NCI-H2107 treated with DMSO at 0.1 percent for 48 hours (cell line): Measurements from ENCODE around the gene WWOX.

Experiments used
- DNase-seq: peaks from one replicate; lab custom pipeline; 2025; ENCODE audit not compliant: unreplicated experiment; lab: John Stamatoyannopoulos, UW

WWOX gene

DNA sequence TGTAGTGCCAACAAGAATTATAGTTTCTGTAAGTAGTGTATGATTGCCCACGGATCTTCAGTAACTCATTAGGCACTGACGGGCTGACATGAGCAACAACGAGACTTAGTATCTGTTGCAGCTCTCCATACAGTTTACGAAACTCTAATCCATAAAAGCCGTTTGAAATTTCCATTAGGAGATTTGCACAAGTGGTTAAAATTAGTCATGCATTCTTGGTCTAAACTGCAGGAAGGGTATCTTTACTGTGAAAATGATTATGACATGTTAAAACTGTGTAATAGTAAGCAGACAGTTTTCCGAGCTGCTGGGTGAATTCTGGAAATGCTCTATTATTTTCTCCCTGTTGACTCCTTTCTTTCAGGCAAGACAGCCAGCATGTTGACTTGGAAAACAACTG lies 605.0 kb downstream of the WWOX start:
- no peak for DNase-seq

DNA sequence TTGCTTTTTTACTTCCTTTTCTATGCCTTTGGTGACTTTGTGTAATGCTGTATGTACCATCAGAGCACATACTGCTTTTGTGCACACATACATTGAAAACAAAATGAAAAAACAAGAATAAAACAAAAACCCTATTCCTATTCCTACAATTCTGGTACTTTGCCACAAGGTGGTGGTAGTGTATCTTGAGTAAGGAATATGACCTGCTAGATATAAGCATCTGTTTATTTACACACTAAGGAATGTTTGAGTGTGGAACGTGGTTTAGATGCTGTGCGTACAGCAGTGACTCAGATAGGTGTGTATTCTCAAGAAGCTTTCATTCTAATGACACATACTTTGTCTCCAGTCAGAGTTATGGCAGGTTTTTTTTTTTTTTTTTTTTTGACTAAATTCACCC lies 606.2 kb downstream of the WWOX start:
- no peak for DNase-seq

DNA sequence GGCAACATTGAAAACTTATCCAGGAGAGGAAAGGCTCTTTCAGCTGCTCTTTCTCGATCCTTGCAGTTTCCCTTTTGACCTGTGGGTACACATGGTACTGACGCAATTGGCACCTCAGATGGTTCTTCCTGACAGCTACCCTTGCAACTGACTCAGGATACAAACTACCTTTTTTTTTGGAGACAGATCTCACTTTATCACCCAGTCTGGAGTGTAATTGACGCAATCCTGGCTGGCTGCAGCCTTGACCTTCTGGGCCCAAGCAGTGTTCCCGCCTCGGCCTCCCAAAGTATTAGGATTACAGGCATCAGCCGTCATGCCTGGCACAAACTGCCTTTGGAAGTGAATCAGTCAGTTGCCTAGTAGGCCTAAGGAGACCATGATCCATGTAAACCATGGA lies 607.2 kb downstream of the WWOX start:
- DNase-seq: no peak

DNA sequence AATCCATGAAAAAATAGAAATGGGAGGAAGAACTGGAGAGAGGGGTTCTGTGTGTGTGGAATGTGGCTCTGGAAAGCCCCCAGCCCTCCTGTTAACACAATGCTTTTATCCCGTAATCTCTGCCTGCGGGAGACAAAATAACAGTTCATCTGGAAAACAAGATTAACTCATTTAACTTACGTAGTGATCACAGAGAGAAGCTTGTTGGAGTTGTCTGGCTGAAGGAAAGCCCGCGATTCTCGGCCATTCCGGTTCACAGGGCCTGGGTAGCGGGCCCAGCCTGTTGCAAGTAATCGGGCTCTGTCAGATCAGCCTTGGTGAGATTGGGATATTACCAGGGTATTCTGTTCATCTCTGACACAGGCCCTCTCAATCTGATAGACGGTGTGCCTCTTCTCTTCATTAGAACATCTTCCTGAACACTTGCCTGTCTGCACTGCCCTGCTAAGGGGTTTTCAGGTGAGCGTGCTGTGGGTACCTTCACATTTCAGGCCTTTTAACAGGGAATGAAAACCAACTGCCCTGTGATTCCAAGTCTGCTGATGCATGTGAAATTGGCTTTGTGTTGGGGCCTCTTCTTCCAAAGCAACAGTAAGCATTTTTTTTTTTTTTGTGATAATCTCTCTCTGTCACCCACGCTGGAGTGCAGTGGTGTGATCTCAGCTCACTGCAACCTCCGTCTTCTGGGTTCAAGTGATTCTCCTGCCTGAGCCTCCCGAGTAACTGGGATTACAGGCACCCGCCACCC lies 609.9 kb downstream of the WWOX start:
- DNase-seq: no peak

DNA sequence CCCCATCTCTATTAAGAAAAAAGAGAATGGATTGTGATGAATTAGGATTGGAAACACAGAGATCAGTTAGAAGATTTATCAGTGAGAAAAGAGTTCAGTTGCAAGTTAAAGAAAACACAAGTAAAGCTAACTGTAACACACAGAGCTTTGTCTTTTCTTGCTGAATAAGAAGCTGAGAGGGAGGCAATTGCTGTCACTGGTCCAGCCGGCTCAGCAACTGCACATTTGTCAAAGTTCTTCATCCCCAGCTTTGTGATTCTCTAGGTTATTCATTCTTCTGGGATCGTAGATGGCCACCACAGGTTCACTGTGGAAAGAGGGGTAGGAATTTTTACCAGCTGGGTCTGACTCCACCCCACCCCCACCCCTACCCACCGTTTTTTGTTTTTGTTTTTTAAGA lies 615.7 kb downstream of the WWOX start:
- no peak for DNase-seq

DNA sequence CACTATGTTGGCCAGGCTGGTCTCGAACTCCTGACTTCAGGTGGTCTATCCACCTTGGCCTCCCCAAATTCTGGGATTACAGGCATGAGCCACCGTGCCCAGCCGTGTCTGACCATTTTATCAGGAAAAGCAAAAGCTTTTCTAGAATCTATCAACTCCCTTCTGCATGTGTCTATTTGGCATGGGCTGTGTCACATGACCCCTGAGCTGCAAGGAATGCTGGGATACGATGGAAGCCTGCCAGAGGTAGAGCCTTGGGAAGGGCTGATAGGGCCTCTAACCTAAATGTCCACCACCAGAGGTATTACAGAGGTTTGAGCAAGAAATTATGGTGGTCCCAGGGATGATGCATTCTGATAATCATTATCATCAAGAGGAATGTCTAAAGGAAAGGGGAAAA lies 616.2 kb downstream of the WWOX start:
- DNase-seq: no peak

DNA sequence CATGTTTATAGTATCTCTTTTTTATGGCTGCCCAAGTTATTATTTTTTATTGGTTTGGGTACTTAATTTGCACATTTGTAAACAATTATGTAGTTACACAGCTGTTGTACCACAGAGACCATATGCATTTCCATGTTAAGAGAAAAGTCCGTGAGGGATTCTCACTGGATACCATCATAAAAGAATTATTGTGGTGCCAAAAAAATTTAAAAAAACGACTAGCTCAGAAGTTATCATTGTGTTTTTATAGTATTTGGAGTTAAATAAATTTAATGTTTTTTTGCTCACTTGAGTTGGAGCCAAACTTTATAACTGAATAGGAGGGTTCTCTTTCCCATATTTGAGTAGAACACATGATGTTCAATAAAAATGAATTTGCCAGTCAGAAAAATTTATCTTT lies 618.7 kb downstream of the WWOX start:
- DNase-seq: no peak

DNA sequence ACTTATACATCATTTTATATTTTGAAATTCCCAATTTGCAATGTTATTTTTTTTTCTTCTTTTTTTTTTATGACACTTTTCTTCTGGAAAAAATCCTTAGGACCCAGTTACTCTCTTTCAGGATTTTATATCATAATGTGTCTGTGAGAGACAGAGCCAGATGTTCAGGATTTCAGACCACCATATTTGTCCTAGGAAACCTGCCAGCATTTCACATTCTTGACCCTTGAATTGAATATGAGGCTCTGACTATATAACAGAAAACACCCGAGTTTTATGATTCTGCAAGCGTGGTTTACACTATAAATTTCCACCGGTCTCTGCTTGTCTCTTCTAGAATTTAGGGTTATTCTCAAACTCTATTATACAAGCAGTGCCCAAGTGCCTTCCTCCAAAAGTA lies 621.0 kb downstream of the WWOX start:
- no peak for DNase-seq

DNA sequence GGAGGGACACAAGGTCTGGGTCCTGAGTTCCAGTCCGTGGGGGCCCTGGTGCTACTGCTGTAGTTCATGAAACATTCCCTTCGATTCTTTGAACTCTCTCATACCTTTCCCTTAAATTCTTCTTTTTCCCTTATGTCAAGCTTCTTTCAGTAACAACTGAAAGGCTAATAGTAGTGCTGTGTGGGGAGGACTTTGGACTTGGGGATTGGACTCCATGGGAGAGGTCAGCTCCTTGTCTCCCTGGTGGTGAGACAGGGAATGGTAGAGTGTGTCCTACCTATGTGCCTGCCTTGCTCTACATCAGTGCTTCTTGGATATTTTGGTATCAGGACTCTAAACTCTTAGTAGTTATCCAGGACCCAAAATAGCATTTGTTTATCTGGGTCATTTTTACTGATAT lies 628.1 kb downstream of the WWOX start:
- no peak for DNase-seq

DNA sequence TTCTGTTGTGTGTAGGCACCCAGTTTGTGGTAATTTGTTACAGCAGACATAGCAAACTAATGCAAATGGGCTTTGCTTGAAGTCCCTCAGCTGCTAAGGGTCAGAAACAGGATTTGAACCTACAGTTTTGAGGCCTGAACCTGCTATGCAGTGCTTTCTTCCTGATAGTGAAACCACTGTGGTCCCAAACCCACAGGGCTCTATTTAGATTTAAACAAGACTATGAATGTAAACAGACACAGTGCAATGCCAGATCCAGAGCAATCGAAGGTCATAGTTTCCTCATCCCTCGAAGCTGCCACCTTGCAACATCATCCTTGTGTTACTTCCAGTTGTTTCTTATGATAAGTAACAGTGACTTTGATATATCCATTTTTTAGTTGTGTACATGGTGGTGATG lies 630.2 kb downstream of the WWOX start:
- no peak for DNase-seq

DNA sequence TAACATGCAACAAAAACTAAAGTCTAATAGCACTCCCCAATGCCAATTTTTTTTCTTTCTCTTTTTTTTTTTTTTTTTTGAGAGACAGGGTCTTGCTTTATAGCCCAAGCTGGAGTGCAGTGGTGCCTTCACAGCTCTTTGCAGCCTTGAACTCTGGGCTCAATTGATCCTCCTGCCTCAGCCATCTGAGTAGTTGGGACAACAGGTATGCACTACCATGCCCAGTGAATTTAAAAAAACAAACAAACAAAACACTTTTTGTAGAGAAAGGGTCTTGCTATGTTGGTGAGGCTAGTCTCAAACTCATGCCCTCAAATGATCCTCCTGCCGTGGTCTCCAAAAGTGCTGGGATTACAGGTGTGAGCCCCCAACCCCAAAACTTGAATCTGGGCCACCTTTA lies 632.3 kb downstream of the WWOX start:
- no peak for DNase-seq

DNA sequence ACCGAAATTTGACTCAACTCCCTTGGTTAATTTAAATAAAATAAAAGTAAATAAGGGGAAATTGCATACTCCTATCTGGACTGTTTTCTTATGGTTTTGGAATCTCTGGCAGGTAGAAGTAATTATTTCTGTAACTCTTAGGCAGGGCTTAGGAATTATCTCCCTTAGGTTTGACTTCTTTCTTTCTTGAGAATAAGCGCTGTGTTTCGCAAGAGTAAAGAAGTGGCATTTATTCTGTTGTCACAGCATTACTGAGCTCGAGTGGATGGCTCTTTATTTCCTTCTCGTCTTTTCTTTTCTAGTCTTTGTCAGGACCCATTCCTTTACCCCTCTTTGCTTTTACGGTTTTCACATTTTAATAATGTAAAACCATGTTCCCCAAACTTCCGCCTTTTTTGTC lies 633.2 kb downstream of the WWOX start:
- DNase-seq: no peak

DNA sequence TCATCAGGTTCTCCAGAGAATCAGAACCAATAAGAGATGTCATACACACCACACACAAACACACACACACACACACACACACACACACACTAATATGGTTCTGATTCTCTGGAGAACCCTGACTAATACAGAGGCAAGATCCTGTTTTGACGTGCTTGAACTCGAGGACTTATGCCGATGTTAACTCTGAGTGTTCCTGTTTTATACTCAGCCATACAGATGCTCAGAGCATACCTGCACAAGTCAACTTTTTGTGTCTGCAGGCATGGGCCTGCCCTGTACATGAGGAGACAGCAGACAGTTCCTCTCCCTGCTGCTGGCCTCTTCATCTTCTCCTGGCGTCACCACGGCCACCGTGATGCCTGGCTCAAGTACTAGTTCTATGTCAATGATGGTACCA lies 635.9 kb downstream of the WWOX start:
- DNase-seq: no peak

DNA sequence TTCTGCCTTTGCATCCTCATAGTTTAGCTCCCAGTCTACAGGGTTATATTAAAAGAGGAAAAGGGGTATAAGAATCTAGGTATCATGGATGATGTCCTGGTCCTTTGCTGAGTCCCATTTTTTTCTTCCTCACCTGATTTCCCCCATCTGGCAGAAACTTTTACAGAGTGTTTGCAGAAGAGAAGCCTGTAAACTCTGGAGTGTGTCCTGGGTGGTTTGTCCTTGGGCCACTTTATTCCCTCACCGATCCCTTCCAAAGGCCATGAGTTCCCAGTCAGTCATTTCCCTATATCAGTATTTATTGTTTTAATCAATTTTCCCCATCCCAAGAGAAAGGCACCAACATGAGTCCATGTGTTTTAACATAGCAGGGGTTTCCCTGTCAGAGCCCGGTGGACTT lies 638.2 kb downstream of the WWOX start:
- DNase-seq: no peak

DNA sequence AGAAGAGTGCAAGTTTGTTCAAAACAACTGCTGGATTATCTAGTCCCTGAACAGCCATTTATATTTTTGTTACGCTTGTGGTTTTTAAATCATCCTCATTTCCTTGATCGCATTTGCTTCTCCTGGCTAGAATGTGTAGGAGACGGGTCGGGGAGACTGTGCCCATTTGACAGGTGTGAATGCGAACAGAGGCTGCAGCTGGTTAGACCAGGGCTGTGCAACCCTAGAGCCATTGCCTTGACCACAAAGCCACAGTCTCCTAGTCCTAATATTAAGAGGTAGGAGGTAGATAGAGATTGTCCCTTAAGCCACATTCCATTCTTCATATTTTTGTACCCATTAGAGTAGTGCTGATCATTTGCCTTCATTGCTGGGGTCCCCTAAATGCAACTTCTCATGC lies 639.1 kb downstream of the WWOX start:
- DNase-seq: no peak

DNA sequence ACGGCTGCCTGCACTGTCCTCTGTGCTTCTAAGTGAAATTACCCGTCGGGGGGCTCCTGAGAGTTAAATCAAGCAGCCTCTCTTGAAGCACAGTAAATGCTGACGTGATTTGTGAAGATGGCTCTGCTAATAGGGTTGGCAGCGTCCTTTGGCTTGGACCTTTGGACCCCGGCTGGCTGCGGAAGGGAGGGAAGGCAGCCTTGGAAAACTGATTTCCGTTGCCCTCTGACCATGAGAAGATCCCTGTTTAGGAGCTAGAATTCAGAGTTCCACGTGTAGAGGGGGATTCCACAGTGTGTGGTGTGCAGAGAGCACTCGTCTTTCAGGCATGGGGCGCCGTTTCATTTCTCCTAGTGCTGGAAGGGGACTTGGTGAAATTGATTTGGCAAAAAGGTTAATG lies 640.8 kb downstream of the WWOX start:
- no peak for DNase-seq

DNA sequence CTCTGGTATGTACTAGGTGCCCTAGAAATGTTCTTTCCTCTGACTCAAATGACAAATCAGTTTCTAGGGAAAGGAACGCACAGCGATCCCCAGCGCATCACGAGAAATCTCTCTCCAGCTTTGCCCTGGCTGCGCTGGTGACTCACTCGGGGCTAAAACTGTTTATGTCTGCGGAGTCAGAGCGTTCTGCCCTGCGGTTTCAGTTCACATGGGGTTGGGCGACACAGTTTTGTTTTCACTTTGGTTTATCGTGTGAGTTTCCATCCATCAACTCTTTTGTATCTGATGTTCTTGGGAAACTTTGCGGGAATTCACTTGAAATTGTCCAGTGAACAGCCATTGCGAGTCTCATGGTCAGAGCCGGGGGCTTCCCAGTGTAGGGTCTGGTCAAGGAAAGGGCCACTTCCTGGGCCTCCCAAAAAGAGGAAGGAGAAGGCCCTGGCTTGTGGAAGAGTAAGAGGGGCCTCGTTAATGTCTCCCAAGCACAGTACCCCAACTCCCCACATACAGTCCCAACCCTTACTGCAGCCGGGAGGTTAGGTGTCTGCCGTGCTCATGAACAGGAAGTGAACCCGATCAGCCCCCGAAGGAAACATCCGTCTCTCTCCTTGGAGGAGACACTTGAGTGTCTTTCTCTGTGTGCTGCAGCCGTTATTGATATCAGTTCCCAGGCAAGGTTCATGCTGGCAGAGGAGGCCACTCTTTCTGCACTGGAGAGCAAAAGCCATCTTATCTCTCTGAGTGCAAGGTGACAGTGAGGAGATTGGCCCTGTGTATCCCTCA lies 643.2 kb downstream of the WWOX start:
- DNase-seq: no peak

DNA sequence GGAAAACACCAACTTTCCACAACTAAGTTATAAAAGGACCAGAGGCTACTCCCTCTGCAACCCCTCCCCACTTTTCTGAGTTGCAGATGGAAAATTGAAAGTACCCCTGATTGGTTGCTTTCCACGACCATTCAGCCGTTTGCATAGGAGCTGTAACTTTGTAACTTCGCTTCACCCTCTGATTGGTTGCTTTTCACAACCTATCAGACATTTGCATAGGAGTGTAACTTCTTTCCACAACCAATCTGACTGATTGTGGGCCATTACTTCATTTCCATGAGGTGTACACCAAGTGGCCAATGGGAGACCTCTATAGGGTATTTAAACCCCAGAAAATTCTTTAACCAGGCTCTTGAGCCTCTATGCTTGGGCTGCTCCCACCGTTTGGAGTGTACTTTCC lies 644.1 kb downstream of the WWOX start:
- DNase-seq: no peak

DNA sequence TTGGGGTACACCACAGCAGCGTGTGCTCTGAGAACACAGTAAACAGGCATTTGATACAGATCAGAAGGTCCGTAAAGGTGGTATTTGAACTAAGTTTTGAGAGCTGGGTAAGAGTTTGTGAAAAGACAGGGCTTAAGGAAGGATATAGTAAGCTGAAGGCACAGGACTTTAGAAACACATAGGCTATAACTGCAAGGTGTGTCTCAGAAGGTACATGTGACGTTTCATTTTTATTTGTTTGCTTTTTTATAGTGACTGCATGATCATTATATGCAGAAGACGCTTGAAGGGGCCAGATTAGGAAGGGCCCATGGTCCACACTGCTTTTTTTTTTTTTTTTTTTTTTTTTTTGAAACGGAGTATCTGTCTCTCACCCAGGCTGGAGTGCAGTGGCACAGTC lies 644.6 kb downstream of the WWOX start:
- DNase-seq: no peak

DNA sequence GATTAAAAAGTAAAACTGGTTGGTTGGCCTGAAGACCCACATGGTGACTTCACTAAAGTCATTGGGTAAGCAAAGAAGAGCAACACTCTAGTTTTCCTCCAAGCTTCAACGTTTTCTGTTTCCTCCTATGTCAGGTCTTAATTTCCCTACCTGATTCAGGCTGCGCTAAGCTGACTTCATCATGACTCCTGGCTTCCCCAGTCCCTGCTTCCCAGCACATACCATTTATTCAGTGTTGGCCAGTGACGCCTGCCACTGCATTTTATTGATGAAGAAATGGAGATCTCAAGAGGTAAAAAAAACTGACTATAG lies 645.3 kb downstream of the WWOX start:
- no peak for DNase-seq

DNA sequence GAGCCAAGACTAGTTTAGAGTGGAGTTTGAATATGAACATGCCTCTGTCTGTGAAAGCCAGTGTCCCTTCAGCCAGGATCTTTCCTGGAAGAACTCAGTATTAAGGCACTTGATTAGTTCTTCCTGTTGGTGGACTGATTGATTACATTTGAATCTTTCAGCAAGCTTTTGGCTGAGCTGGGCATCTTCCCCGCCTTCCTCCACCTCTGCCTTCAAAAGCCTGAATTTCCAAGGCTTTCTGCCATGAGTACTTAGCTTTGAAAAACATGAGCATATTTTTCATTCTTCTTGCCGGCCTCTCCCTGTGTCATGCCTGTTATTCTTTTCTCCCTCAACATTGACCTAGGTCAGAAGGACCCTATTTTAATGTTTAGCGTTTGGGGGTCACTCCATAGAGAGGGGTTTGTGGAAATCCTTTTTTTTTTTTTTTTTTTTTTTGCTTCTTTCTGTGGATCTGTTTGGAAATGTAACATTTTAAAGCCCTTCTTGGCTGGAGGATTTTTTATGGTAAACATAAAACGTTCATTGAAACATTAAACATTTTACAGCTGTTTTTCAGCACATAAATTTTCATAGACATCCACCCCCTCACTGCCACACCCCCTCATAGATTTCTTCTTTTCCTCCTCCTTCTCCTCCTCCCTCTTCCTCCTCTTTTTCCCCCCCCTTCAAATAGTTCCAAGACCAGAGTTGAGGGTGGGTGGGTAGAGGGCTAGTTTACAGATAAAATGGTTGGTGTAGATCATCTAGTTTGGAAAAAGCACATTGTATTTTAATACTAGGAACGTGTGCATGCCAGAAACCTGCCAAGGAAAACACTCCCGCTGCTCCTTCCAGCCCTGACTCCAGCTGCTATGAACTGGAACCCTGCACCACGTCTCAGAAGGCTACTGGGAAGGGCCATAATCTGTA lies 645.9 kb downstream of the WWOX start:
- no peak for DNase-seq

DNA sequence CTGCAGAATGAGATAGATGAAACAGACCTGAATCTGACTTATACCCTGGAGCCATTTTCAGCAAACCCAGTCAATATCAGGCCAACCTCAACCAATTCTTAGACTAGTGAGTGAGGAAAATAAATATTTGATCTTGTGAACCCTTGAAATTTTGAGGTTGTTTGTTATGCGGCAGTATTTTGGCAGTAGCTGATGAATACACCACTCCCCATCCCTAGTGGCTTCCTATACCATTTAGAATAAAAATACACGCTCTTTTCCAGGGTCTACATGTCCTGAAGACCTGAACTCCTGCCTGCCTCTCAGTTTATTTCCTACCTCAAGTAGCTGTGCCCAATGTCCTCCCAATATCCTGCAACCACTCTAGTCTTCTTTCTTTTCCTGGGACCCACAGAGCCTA lies 647.3 kb downstream of the WWOX start:
- DNase-seq: no peak
